Transverse colon (tissue), 3 donors: ENCODE data around the gene NOL8.

Experiments
- POLR2A ChIP-seq: fragments of 450-650 bp; IDR thresholded peaks from one replicate; pipeline ENCODE4 v1.6.1; 2016; ENCODE audit warnings: antibody characterized with exemption, mild to moderate bottlenecking, moderate library complexity
- TF ChIP-seq, protein P1 (sequence below), 5 experiments: fragments of 200-600 bp in 3 of 5; fragments of 450-650 bp in 2 of 5; sonication (generic) in 3 of 5; IDR thresholded peaks; 1 replicate in 2 of 5; 2 replicates in 3 of 5; pipeline ENCODE4 v1.5.1; 2016 to 2017; ENCODE audit warnings: antibody characterized with exemption in 5 of 5, inconsistent platforms in 3 of 5, mild to moderate bottlenecking in 2 of 5, moderate library complexity in 1 of 5

DNA sequence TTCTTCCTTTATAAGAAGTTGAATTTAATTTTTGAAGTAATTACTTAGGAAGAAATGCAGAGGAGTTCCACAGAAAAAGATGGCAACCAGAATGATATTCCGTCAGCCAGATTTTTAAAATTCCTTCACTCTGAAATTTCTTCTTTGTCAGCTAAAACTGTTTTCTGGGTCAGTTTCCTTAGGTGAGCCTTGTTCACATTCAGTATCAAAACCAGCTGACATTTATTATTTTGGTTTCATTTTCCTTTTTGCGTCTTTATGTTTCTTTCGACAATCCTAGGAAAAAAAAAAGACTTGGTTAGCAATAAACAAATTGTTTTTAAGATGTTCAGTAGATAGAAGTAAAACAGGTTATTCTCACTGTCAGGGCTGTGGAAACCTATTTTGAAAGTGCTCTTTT lies 27.5 kb downstream of the NOL8 start:
- TF ChIP-seq, protein P1, sequence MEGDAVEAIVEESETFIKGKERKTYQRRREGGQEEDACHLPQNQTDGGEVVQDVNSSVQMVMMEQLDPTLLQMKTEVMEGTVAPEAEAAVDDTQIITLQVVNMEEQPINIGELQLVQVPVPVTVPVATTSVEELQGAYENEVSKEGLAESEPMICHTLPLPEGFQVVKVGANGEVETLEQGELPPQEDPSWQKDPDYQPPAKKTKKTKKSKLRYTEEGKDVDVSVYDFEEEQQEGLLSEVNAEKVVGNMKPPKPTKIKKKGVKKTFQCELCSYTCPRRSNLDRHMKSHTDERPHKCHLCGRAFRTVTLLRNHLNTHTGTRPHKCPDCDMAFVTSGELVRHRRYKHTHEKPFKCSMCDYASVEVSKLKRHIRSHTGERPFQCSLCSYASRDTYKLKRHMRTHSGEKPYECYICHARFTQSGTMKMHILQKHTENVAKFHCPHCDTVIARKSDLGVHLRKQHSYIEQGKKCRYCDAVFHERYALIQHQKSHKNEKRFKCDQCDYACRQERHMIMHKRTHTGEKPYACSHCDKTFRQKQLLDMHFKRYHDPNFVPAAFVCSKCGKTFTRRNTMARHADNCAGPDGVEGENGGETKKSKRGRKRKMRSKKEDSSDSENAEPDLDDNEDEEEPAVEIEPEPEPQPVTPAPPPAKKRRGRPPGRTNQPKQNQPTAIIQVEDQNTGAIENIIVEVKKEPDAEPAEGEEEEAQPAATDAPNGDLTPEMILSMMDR (IDR thresholded peaks at IDR 0.05) = no peak
- no peak for TF ChIP-seq POLR2A
